Liver (tissue), 9 donors: Measurements from ENCODE around the gene PI4K2A. TPM values are rescaled to one million over a fixed set of nuclear protein-coding genes. Genes with fewer than 3 reads are reported as not detected.

Experiments
- DNase-seq: peaks from one replicate; pipeline ENCODE4 v3.0.0-alpha.2; 2017; ENCODE audit warnings: low spot score
- H3K27ac ChIP-seq, 2 donors: one replicate each; pipeline ENCODE4 v1.7.0; 2013; ENCODE audit warnings: inconsistent platforms in 2 of 2, low read length in 2 of 2, control low read depth in 1 of 2, low read depth in 1 of 2, mild to moderate bottlenecking in 1 of 2
- H3K27me3 ChIP-seq, 4 donors: one replicate each; pipeline versions ENCODE4 v1.6.1 to v1.7.0; 2013; ENCODE audit warnings: low read length in 3 of 4, inconsistent platforms in 1 of 4, mild to moderate bottlenecking in 1 of 4, moderate library complexity in 1 of 4; ENCODE audit not compliant: control insufficient read depth in 4 of 4, insufficient read depth in 4 of 4
- H3K36me3 ChIP-seq, 4 donors: one replicate each; pipeline versions ENCODE4 v1.6.1 to v1.7.0; 2013; ENCODE audit warnings: low read length in 3 of 4, mild to moderate bottlenecking in 3 of 4, low read depth in 1 of 4, moderate library complexity in 1 of 4; ENCODE audit not compliant: control insufficient read depth in 4 of 4, insufficient read depth in 3 of 4
- H3K4me1 ChIP-seq, 4 donors: one replicate each; pipeline versions ENCODE4 v1.6.1 to v1.7.0; 2013; ENCODE audit warnings: low read length in 3 of 4, mild to moderate bottlenecking in 3 of 4, moderate library complexity in 1 of 4; ENCODE audit not compliant: control insufficient read depth in 4 of 4, insufficient read depth in 4 of 4
- H3K4me3 ChIP-seq, 3 donors: one replicate each; pipeline versions ENCODE4 v1.6.1 to v1.7.0; 2013; ENCODE audit warnings: low read length in 3 of 3, control low read depth in 1 of 3, low read depth in 1 of 3, mild to moderate bottlenecking in 1 of 3
- H3K9ac ChIP-seq, 2 donors: one replicate each; pipeline ENCODE4 v1.7.0; 2013; ENCODE audit warnings: low read length in 2 of 2, mild to moderate bottlenecking in 2 of 2, moderate library complexity in 2 of 2, control low read depth in 1 of 2, low read depth in 1 of 2
- H3K9me3 ChIP-seq, 4 donors: one replicate each; pipeline versions ENCODE4 v1.6.1 to v1.7.0; 2013; ENCODE audit warnings: low read length in 3 of 4; ENCODE audit not compliant: control insufficient read depth in 4 of 4
- CTCF ChIP-seq: fragments of 150-350 bp; IDR thresholded peaks from 2 replicates; pipeline ENCODE4 v1.5.1; 2017; ENCODE audit warnings: improper control_type of control experiment, low read depth, low read length; ENCODE audit not compliant: missing input control
- EGR1 ChIP-seq, 2 donors: IDR thresholded peaks; 2 replicates each; pipeline ENCODE4 v1.6.1; 2016 to 2018; ENCODE audit warnings: antibody characterized with exemption in 2 of 2, low read depth in 2 of 2
- FOXA1 ChIP-seq: IDR thresholded peaks from 2 replicates; pipeline ENCODE4 v1.6.1; 2016; ENCODE audit warnings: antibody characterized with exemption
- FOXA2 ChIP-seq: IDR thresholded peaks from 2 replicates; pipeline ENCODE4 v1.6.1; 2016; ENCODE audit warnings: antibody characterized with exemption
- HNF4A ChIP-seq, 2 donors: conservative IDR thresholded peaks; 2 replicates each; pipeline ENCODE4 v1.6.1; 2016; ENCODE audit warnings: antibody characterized with exemption in 2 of 2, mild to moderate bottlenecking in 2 of 2
- MAX ChIP-seq: IDR thresholded peaks from 2 replicates; pipeline ENCODE4 v1.6.1; 2016; ENCODE audit warnings: antibody characterized with exemption
- RAD21 ChIP-seq, 2 donors: IDR thresholded peaks; 2 replicates each; pipeline ENCODE4 v1.6.1; 2016; ENCODE audit warnings: antibody characterized with exemption in 2 of 2, mild to moderate bottlenecking in 2 of 2
- RXRA ChIP-seq, 2 donors: IDR thresholded peaks; 2 replicates each; pipeline ENCODE4 v1.6.1; 2017 to 2018; ENCODE audit warnings: antibody characterized with exemption in 2 of 2, mild to moderate bottlenecking in 1 of 2
- SP1 ChIP-seq: IDR thresholded peaks from 2 replicates; pipeline ENCODE4 v1.6.1; 2018; ENCODE audit warnings: antibody characterized with exemption, mild to moderate bottlenecking
- TAF1 ChIP-seq: conservative IDR thresholded peaks from 2 replicates; pipeline ENCODE4 v1.6.1; 2016; ENCODE audit warnings: antibody characterized with exemption, mild to moderate bottlenecking
- YY1 ChIP-seq: IDR thresholded peaks from 2 replicates; pipeline ENCODE4 v1.6.1; 2016; ENCODE audit warnings: antibody characterized with exemption, mild to moderate bottlenecking
- ZBTB33 ChIP-seq: IDR thresholded peaks from 2 replicates; pipeline ENCODE4 v1.6.1; 2016; ENCODE audit warnings: antibody characterized with exemption
- WGBS: extraction: QIAGEN DNeasy Blood & Tissue Kit; methylation state at CpG from one replicate; pipeline ENCODE4 v1.1.7; 2013; 5-methylcytosine and 5-hydroxymethylcytosine counted together
- polyA plus RNA-seq, 2 donors: library from polyadenylated mRNA; stranded (reverse) in 1 of 2; unstranded in 1 of 2; fragments of 200-250 nt in 1 of 2; fragments of >200 nt in 1 of 2; fragmentation: Nextera tagmentation in 1 of 2; extraction: Ambion mirVana in 1 of 2; gene quantifications; one replicate each; pipeline versions ENCODE4 v1.2.1 to v1.2.3, GENCODE V29; 2013 to 2015
- total RNA-seq, 2 donors: library from RNA; depleted of rRNA; stranded (reverse); fragments of >200 nt; gene quantifications; one replicate each; pipeline ENCODE4 v1.2.3, GENCODE V29; 2014
- donor health status: healthy.
- donor health status: healthy.
- donor health status: healthy.
- donor health status: healthy.
- donor health status: healthy.

The PI4K2A gene
- total and polyA plus RNA-seq, 4 donors = 4.4 to 17.6 (median 11.2) TPM

- DNase-seq = no peak
- Histone ChIP-seq H3K36me3 (no peaks in the 10 kb centered on the region), H3K27me3 (no peaks in the 10 kb centered on the region), H3K27ac (no peak overlapping the region), H3K4me1 (peaks cover 1 to 8% (median 6%) of the 10 kb centered on the region in 4 donors), H3K4me3 (no peak overlapping the region), H3K9ac (no peak overlapping the region), H3K9me3 (no peaks in the 10 kb centered on the region)
- 95% methylated on average over 5 of the region's 5 CpGs for WGBS
- no peak for TF ChIP-seq EGR1 (IDR thresholded peaks at IDR 0.05; ENCODE audit: low read depth in 2 of 2)
- TF ChIP-seq RAD21 (IDR thresholded peaks at IDR 0.05) = no peak
- TF ChIP-seq TAF1 = no peak
- no peak for TF ChIP-seq FOXA2
- TF ChIP-seq FOXA1 = no peak
- TF ChIP-seq HNF4A (conservative IDR thresholded peaks at IDR 0.05) = no peak
These were observed 11.2 kb upstream of the PI4K2A start for GRCh38 chr10:97629289-97629688.

GRCh38 chr10:97631098-97631497 is 9.4 kb upstream of the PI4K2A start:
- Histone ChIP-seq H3K9ac (no peak overlapping the region), H3K27me3 (no peaks in the 10 kb centered on the region), H3K36me3 (no peaks in the 10 kb centered on the region), H3K4me1 (peaks cover 1 to 8% (median 6%) of the 10 kb centered on the region in 4 donors), H3K27ac (no peak overlapping the region), H3K9me3 (no peaks in the 10 kb centered on the region), H3K4me3 (no peak overlapping the region)
- no peak for TF ChIP-seq ZBTB33
- DNase-seq = no peak

- peaks cover 1 to 8% (median 6%) of the 10 kb centered on the region in 4 donors for H3K4me1 ChIP-seq
- H3K27ac ChIP-seq = no peak within 1 kb of the TSS
- DNase-seq = peak; percentile 93
- H3K9ac ChIP-seq = no peak within 1 kb of the TSS
- no peaks in the 10 kb centered on the region for H3K27me3 ChIP-seq
- TF ChIP-seq MAX (no peak), SP1 (peak; percentile 89), HNF4A (conservative IDR thresholded peaks at IDR 0.05) (no peak), YY1 (peak; percentile 99), CTCF (no peak), FOXA1 (no peak), RXRA (IDR thresholded peaks at IDR 0.05) (peak in 1 of 2 donors; percentile 18), RAD21 (IDR thresholded peaks at IDR 0.05) (no peak)
- WGBS = 4% methylated on average over 62 of the region's 62 CpGs
- peak within 1 kb of the TSS; percentile 44 to 90 (median 76) for H3K4me3 ChIP-seq
- H3K9me3 ChIP-seq = no peaks in the 10 kb centered on the region
- H3K36me3 ChIP-seq = no peaks in the 10 kb centered on the region
These were observed 7.3 kb upstream of the PI4K2A start, which contains the start of gene MORN4 for GRCh38 chr10:97632949-97633884. Gene MORN4, minus strand, starts transcription at chr10:97633500. Its CDS starts 13,847 bp downstream, at chr10:97619653.
